ENCODE results near the gene AFF3.

Gene AFF3

DNA sequence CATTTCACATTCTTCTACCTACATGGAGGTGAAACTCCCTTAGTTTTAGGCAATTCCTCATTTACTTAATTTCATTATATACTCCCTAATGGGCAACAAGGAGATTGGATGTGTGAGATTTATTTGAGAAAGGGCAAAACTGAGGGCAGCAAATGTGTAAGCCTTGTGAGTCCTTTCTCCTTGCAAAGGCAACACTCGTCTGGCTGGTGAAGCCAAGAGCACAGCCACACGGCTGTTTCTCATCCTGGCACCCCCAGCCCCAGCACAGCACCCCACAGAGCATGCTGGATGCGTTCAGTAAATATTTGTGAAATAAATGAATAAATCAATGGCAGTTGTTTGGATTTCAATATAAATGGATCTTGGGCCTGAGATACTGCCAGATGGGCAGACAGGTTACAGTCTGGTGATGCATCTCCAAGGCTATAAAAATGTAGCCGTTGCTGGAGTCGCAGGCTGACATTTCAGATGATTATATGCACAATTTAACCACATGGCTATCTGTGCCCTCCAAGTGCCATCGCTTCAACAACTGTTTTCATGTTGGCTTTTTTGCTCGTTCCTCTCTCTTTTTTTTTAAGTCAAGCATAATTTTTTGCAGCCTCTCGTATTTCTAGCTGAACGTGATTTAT, 498.5 kb downstream of the AFF3 start:
- Histone ChIP-seq H3K27me3 (ENCODE audit: insufficient read depth, low read length) (no peaks in the 10 kb centered on the region), H3K4me3 (ENCODE audit: low read depth, low read length) (no peak overlapping the region), H2AFZ (ENCODE audit: low read length, unreplicated experiment) (no peak overlapping the region), H3K27ac (ENCODE audit: low read depth, low read length) (no peak overlapping the region), H3K4me1 (ENCODE audit: control insufficient read depth, insufficient read depth, low read length, unreplicated experiment) (no peaks in the 10 kb centered on the region), H3K79me2 (ENCODE audit: control insufficient read depth, insufficient read depth, low read length, unreplicated experiment) (no peaks in the 10 kb centered on the region), H3K36me3 (ENCODE audit: insufficient read depth, low read length) (no peaks in the 10 kb centered on the region)

DNA sequence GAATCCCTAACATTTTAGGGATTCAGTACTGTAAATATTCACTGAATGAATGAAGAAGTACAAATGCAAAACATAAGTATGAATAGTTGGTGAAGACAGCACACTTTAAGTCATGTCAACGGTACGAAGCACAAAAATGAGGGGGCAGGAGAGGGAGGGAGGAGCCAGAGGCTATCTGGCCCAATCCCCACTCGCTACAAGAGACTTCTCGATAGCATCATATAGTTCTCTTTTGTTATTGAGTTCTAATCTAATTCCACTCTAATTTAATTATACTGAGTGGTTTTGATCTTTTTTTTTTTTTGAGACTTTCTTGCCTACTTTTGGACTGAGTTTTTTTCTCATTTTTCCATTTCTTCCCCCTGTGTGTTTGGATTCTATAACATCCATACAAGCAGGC, 500.4 kb downstream of the AFF3 start:
- Histone ChIP-seq H3K27me3 (ENCODE audit: insufficient read depth, low read length) (no peaks in the 10 kb centered on the region), H3K4me3 (ENCODE audit: low read depth, low read length) (no peak overlapping the region), H3K4me1 (ENCODE audit: control insufficient read depth, insufficient read depth, low read length, unreplicated experiment) (no peaks in the 10 kb centered on the region), H3K36me3 (ENCODE audit: insufficient read depth, low read length) (no peaks in the 10 kb centered on the region), H3K79me2 (ENCODE audit: control insufficient read depth, insufficient read depth, low read length, unreplicated experiment) (no peaks in the 10 kb centered on the region), H3K27ac (ENCODE audit: low read depth, low read length) (no peak overlapping the region), H2AFZ (ENCODE audit: low read length, unreplicated experiment) (no peak overlapping the region)

DNA sequence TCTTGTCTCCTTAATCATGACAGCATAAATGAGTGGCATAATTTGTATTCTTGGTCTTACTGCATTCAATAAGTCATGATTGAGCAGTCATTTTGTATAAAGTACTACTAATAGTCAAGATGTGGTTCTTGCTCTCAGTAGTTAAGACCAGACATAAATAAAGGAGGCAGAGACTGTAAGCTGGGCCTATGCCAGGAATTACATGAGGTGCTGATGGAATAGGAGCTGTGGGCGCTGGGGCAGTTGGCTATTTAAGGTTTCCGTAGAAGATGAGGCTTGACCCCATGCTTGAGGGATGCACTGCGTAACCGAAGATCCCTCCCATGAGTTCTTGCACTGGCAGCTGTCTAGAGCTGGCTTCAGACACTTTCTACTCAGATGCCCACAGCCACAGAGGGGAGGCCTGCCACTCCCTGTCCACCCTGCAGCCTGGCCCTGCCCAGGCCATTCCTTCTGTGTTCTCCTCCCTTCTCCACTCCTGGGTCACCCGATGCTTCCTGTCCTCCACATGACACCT, 501.7 kb downstream of the AFF3 start:
- Histone ChIP-seq H3K4me3 (ENCODE audit: low read depth, low read length) (no peak overlapping the region), H3K27ac (ENCODE audit: low read depth, low read length) (no peak overlapping the region), H3K79me2 (ENCODE audit: control insufficient read depth, insufficient read depth, low read length, unreplicated experiment) (no peaks in the 10 kb centered on the region), H2AFZ (ENCODE audit: low read length, unreplicated experiment) (no peak overlapping the region), H3K27me3 (ENCODE audit: insufficient read depth, low read length) (no peaks in the 10 kb centered on the region), H3K36me3 (ENCODE audit: insufficient read depth, low read length) (no peaks in the 10 kb centered on the region), H3K4me1 (ENCODE audit: control insufficient read depth, insufficient read depth, low read length, unreplicated experiment) (no peaks in the 10 kb centered on the region)

DNA sequence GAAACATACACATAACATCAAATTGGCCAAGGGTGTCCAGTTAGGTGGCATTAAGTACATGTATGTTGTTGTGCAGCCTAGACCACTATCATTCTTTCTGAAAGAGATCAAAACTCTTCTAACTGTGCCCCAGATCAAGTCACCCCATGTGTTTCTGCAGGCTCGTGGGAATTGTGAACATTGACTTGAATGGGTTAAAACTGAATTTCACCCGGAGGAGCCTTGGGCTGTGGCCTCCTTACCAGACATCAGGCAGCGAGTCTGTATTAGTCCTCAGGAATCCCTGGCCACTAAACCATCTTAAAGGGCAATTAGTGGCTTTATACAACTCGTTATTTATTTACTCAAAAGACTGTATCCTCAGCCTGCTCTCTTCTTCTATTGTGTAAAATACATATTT, 503.6 kb downstream of the AFF3 start:
- no peaks in the 10 kb centered on the region for H3K36me3 ChIP-seq (ENCODE audit: insufficient read depth, low read length)
- H3K27ac ChIP-seq (ENCODE audit: low read depth, low read length): no peak overlapping the region
- H2AFZ ChIP-seq (ENCODE audit: low read length, unreplicated experiment): no peak overlapping the region
- no peaks in the 10 kb centered on the region for H3K27me3 ChIP-seq (ENCODE audit: insufficient read depth, low read length)
- H3K79me2 ChIP-seq (ENCODE audit: control insufficient read depth, insufficient read depth, low read length, unreplicated experiment): no peaks in the 10 kb centered on the region
- H3K4me1 ChIP-seq (ENCODE audit: control insufficient read depth, insufficient read depth, low read length, unreplicated experiment): no peaks in the 10 kb centered on the region
- H3K4me3 ChIP-seq (ENCODE audit: low read depth, low read length): no peak overlapping the region

DNA sequence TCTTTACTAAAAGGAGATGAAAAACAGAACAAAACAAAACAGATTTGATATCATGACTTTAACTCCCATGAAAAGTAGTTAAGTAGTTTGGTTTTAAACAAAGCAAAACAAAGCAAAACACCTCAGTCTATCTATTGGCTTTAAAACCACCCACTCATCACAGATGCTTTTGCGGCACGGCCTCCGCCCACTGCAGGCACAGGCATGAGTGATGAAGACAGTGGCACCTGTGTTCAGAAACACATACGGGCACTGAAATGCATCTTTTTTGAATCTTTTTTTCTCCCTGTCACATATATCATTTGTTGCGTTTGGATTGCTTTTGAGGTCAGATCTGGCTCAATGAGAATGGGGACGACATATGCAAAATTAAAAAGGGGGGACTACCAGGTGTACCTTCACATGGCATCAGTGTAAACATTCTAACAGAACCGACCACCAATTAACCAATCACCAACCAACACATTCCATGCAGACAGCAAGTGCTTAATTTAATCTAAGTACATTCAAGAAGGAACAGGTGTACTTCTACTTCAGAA, 505.2 kb downstream of the AFF3 start:
- Histone ChIP-seq H3K79me2 (ENCODE audit: control insufficient read depth, insufficient read depth, low read length, unreplicated experiment) (no peaks in the 10 kb centered on the region), H3K27me3 (ENCODE audit: insufficient read depth, low read length) (no peaks in the 10 kb centered on the region), H3K4me1 (ENCODE audit: control insufficient read depth, insufficient read depth, low read length, unreplicated experiment) (no peaks in the 10 kb centered on the region), H2AFZ (ENCODE audit: low read length, unreplicated experiment) (no peak overlapping the region), H3K27ac (ENCODE audit: low read depth, low read length) (no peak overlapping the region), H3K4me3 (ENCODE audit: low read depth, low read length) (no peak overlapping the region), H3K36me3 (ENCODE audit: insufficient read depth, low read length) (no peaks in the 10 kb centered on the region)

DNA sequence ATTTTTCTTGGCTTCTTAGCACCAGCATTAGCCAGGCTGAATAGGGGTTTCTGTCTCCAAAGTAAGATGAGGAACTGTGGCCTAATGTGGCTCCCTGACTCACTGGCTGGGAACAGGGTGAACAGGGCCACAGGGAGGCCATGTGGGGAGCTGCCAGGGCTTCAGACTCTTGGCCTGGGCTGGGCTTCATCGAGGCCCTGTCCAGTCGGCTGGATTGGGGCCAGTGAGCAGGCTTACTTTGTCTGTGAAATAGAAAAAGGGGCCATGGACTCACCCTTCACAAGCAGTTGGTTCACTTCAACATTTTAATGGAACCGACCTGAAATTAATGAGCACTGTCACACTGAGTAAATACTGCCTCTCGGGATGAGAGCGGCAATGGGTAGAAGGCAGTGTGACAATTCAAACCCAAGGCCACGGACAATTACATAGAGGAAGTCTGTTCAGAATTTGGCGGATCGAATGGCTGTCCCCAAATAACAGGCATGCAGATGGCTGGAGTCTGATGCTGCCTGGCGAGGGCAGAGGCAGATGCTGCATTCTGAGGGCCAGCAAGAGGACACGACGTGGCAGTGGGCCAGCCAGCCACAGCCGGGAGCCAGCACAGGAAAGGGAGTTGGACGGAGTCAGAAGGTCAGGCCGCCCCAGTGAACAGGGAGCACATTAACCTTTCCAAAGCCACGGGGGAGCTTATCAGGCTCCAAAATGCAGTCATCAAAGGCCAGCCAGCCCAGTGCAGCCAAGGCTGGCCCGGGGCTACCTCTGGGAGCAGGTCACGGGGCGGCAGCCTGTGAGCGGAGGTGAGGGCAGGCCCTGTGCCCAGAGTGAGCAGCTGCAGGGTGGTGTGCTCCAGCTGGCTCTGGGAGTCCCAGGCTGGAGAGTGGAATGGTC, 506.0 kb downstream of the AFF3 start:
- no peak overlapping the region for H3K27ac ChIP-seq (ENCODE audit: low read depth, low read length)

DNA sequence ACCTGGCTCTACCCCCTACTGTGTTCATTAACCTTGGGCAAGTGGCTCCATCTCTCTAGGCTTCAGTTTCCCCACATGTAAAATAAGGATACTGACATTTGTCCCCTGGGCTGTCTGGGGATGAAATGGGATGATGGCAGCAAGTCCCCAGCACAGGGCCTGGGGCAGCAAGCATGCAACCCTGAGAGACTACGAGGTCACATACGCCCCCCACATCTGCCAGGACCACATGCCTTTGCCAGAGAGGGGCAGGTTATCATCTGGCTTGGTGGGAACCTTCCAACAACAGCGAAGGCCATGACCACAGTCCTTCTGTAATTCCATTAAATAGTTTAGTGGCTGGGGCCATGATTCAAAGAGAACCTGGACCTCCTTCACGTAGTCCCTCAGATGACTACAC, 506.7 kb downstream of the AFF3 start:
- Histone ChIP-seq H3K27me3 (ENCODE audit: insufficient read depth, low read length) (0 out of 2 replicates have a peak, but pooled peaks cover 3% of the 10 kb centered on the region), H3K36me3 (ENCODE audit: insufficient read depth, low read length) (no peaks in the 10 kb centered on the region), H3K27ac (ENCODE audit: low read depth, low read length) (no peak overlapping the region), H3K4me3 (ENCODE audit: low read depth, low read length) (no peak overlapping the region), H3K4me1 (ENCODE audit: control insufficient read depth, insufficient read depth, low read length, unreplicated experiment) (no peaks in the 10 kb centered on the region), H2AFZ (ENCODE audit: low read length, unreplicated experiment) (no peak overlapping the region), H3K79me2 (ENCODE audit: control insufficient read depth, insufficient read depth, low read length, unreplicated experiment) (no peaks in the 10 kb centered on the region)

More for the DNA sequence above, 506.0 kb downstream of the AFF3 start:
- no peaks in the 10 kb centered on the region for H3K4me1 ChIP-seq (ENCODE audit: control insufficient read depth, insufficient read depth, low read length, unreplicated experiment)
- no peaks in the 10 kb centered on the region for H3K79me2 ChIP-seq (ENCODE audit: control insufficient read depth, insufficient read depth, low read length, unreplicated experiment)
- H3K36me3 ChIP-seq (ENCODE audit: insufficient read depth, low read length): no peaks in the 10 kb centered on the region
- H2AFZ ChIP-seq (ENCODE audit: low read length, unreplicated experiment): no peak overlapping the region
- no peak overlapping the region for H3K4me3 ChIP-seq (ENCODE audit: low read depth, low read length)
- 0 out of 2 replicates have a peak, but pooled peaks cover 3% of the 10 kb centered on the region for H3K27me3 ChIP-seq (ENCODE audit: insufficient read depth, low read length)

DNA sequence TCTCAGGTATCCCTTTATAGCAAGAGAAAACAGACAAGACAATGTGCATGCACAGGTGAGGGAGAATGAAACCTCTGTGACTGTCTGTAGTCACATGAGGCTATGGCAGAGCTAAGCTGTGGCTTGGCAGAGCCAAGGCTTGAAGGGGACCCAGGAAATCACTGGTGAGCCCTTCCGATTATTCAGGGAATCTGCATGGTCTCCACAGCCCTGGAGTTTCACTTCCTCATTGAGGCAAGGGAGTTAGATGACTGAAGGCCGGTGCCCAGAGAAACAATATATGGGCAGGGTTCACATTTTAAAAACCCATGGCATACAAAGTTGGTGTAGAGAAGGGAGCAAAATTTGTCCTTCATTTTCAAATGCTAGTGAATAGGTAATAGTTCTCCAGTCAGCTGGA, 508.2 kb downstream of the AFF3 start:
- no peaks in the 10 kb centered on the region for H3K79me2 ChIP-seq (ENCODE audit: control insufficient read depth, insufficient read depth, low read length, unreplicated experiment)
- H3K36me3 ChIP-seq (ENCODE audit: insufficient read depth, low read length): no peaks in the 10 kb centered on the region
- H3K4me3 ChIP-seq (ENCODE audit: low read depth, low read length): no peak overlapping the region
- H3K4me1 ChIP-seq (ENCODE audit: control insufficient read depth, insufficient read depth, low read length, unreplicated experiment): no peaks in the 10 kb centered on the region
- H3K27me3 ChIP-seq (ENCODE audit: insufficient read depth, low read length): peaks cover 5% of the 10 kb centered on the region; the same call in 1 of the 2 replicates
- no peak overlapping the region for H3K27ac ChIP-seq (ENCODE audit: low read depth, low read length)
- no peak overlapping the region for H2AFZ ChIP-seq (ENCODE audit: low read length, unreplicated experiment)

DNA sequence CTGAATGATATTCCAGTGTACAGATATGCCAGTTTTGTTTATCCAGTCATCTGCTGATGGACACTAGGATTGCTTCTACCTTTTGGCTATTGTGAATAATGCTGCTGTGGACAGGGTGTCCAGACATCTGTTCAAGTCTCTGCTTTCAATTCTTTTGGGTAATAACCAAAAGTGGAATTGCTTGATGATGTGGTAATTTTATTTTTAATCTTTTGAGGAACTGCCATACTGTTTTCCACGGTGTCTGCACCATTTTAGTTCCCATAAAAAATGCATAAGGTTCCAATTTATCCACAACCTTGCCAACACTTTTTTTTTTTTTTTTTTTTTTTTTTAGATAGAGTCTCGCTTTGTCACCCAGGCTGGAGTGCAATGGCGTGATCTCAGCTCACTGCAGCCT, 510.7 kb downstream of the AFF3 start:
- Histone ChIP-seq H2AFZ (ENCODE audit: low read length, unreplicated experiment) (no peak overlapping the region), H3K79me2 (ENCODE audit: control insufficient read depth, insufficient read depth, low read length, unreplicated experiment) (no peaks in the 10 kb centered on the region), H3K27me3 (ENCODE audit: insufficient read depth, low read length) (peaks cover 13% of the 10 kb centered on the region), H3K4me3 (ENCODE audit: low read depth, low read length) (no peak overlapping the region), H3K36me3 (ENCODE audit: insufficient read depth, low read length) (no peaks in the 10 kb centered on the region), H3K4me1 (ENCODE audit: control insufficient read depth, insufficient read depth, low read length, unreplicated experiment) (no peaks in the 10 kb centered on the region), H3K27ac (ENCODE audit: low read depth, low read length) (no peak overlapping the region)

DNA sequence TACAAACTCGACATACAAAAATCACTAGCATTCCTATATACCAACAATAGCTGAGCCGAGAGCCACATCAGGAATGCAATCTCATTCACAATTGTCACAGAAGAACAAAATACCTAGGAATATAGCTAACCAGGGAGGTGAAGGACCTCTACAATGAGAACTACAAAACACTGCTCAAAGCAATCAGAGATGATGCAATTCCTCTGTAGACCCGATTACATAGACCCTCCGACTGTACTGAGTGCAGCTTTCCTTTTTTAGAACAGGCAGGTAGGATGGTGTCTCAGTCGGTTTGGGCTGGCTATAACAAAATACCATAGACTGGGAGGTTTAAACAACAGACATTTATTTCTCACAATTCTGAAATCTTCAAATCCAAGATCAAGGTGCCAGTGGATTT, 513.1 kb downstream of the AFF3 start:
- Histone ChIP-seq H3K27ac (ENCODE audit: low read depth, low read length) (no peak overlapping the region), H3K36me3 (ENCODE audit: insufficient read depth, low read length) (no peaks in the 10 kb centered on the region), H3K27me3 (ENCODE audit: insufficient read depth, low read length) (peaks cover 25% of the 10 kb centered on the region), H2AFZ (ENCODE audit: low read length, unreplicated experiment) (no peak overlapping the region), H3K4me3 (ENCODE audit: low read depth, low read length) (no peak overlapping the region), H3K79me2 (ENCODE audit: control insufficient read depth, insufficient read depth, low read length, unreplicated experiment) (no peaks in the 10 kb centered on the region), H3K4me1 (ENCODE audit: control insufficient read depth, insufficient read depth, low read length, unreplicated experiment) (no peaks in the 10 kb centered on the region)

All from ACC112 (cell line).